Stimulated activated CD8-positive, alpha-beta memory T cell treated with anti-CD3 and anti-CD28 coated beads, Interleukin-4, amount 100 ng/mL, for 24 hours (primary cell): Measurements from ENCODE around the gene DCBLD1.
"Not testable (repeated sequence)": the region's sequence is repeated elsewhere in the genome, so short reads cannot be mapped to it uniquely, and the experiment has no call there.

Experiments used
- DNase-seq: peaks from one replicate; pipeline ENCODE4 v3.0.0-alpha.2; 2020; ENCODE audit warnings: low read depth

The DCBLD1 gene

DNA sequence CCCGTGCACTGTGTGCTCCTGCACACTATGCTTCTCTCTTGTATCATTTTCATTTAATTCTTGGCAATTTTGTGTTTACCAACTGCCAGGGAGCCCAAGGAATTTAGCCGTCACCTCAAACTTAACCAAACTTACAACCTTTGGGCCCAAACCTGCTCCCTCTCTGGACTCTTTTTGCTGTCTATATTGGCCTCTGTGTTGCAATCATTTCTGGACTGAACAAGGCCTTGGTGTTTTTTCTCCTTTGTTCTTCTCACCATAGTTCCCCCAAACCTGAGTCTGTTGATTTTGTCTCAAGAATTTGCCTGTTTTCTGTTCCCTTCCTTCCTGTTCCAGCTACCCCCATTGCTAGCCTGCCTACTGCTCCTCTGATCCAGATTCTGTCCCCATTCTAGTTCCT is 19.2 kb downstream of the DCBLD1 start:
- DNase-seq: no peak

DNA sequence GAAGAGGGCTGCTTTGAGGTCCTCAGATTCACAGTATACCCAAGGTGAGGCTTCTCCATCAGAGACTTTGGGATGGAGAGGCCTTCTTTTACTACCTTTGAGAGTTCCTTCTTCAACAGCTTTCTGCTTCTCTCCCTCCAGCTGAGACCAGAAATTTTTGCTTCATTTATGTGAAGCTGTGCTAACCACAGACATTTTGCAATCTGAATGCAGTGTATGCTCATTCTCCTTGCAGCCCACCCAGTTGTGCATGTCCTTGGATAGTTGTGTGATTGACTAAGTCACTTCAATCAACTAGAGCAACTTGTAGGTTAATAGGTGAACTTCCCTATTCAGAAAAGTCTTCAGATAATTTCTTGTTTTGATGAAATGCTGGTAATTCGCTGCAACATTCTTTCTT is 20.1 kb downstream of the DCBLD1 start:
- DNase-seq: no peak

DNA sequence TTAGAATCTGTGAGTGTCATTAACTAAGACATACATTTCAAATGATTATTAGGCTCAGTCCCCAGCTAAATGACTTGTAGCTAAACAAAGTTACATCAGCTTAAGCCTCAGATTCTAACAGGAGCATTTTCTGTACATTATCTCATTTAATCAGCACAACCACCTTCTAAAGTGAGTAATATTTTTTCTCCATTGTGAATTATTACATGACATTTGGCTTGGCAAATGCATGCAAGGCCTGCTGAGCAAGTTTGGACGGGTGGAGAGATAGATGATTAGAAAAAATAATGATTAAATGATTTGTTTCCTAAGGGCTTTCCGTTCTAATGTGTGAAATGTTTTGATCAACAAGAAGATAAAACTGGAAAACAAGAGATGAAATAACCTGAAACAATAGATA is 20.7 kb downstream of the DCBLD1 start:
- DNase-seq: no peak

DNA sequence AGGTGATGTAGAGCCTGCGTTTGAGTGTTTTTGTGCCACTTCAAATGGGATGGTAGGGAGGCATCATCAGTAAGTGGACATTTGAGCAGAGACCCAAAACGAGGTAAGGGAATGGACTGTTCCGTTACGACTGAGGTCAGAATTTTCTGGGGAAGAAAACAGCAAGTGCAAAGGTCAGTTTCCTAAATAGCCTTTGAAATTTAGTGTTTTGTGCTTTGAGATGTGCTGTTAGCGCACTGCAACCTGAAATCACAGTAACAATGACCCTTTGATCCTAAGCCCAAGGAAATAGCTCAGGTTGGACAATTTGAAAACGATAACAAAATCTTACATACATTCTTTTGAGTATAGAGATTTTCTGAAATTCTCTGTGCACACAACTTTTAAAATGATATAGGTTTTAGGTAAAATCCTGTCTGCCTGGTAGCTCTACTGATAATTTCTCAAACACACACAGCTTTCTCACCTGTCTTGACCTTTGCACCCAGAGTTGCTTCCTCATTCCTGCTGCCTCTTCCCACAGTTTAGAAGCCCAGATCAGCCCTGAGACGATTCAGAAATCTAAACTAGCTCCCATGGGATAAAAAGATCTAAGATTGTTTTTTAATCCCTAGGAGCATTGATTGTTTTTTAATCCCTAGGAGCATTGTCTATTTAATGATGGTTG is 22.1 kb downstream of the DCBLD1 start:
- no peak for DNase-seq

DNA sequence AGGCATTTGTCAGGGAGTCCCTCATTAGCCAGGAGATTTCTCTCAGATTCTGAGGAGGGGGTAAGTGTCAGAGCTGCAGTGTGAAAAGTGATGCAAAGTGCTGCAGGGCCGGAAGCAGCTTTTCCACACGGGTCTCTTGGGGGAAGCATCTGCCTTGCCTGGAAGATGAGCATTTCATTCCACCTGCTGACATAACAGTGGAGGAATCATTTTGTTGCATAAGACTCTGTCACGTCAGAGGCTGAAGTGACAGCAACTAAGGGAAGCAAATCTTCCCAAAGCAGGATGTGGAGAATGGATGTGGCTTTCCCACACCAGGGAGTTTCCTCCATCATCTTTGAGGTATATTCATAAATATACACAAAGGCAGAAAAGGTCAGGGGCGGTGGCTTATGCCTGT is 22.8 kb downstream of the DCBLD1 start:
- DNase-seq: no peak

DNA sequence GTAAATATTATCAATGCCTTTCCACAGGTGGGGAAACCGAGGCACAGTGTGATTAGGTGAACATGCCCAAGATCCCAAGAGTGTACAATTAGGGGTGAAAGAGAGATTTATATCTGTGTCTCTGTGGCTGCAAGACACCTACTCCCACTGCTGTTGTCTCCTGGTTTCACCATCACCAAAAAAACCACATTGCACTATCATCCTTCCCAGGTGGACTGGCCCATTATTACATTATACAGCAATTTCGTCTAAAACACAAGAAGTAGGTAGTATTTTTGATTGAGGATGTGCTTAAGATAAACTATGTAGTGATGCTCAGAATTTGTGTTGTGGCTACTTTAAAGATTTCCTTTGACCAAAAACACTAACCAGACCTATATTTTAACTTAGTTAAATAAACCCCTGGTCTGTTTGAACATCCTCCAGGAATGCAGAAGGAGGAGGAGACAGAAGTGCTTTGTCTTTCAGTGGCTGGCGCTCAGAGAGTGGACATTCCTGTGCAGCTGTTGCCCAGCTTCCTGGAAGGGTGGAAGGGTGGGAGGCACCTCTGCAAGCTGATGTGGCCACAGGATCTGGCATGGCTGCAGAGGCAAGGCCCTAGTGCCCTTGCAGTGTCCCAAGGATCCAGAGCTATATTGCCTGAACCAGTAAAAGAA is 23.8 kb downstream of the DCBLD1 start:
- DNase-seq: no peak

DNA sequence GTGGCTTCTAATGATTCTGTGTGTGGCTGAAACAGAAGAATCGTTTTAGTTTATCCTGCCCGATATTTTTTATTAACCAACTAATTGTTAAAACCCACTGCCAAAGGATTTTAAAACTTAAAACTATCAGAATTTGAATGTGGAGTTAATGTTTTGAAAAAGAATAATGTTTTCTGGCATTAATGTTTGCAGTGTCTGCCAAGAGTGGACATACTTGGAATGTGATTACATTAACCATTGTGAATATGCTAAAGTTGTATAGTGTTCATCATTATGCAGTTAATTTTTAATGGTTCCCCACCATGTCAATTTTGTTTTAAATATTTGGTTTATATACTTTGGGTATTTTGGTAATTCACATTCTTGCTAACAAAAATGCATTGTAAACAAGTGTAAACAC is 24.4 kb downstream of the DCBLD1 start:
- DNase-seq: no peak

DNA sequence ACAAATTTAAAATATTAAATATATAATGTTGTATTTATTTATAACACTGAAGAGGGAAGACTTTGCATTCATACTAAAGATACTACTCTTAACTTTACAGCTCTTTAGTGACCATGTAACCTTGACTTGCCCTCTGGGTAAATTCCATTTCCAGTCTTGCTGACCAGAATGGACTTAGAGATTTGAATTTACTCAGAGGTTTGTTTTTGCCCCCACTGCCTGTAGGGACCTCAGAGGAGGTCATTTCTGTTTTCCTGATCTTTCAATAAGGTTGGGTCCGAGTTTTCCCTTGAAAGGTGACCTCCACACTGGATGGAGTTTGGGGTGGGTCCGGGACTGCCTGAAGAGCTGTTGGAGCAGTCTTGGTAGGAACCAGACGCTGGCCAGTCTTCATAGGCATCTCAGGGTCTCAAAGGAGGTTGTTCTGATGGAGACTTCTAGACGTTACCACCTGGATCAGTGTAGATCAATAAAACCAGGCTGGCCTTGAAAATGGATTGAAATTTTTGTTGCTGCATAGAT is 26.0 kb downstream of the DCBLD1 start:
- no peak for DNase-seq

DNA sequence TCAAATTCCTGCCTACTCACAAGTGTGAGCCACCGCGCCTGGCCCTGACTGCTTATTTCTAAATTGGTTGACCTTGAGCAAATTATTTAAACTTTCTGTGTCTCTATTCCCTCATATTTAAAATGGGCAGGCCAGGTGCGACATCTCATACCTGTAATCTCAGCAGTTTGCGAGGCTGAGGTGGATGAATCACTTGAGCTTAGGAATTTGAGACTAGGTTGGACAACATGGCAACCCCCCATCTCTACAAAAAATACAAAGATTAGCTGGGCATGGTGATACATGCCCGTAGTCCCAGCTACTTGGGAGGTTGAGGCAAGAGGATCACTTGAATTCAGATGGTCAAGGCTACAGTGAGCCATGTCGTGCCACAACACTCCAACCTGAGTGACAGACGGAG is 26.5 kb downstream of the DCBLD1 start:
- no peak for DNase-seq

DNA sequence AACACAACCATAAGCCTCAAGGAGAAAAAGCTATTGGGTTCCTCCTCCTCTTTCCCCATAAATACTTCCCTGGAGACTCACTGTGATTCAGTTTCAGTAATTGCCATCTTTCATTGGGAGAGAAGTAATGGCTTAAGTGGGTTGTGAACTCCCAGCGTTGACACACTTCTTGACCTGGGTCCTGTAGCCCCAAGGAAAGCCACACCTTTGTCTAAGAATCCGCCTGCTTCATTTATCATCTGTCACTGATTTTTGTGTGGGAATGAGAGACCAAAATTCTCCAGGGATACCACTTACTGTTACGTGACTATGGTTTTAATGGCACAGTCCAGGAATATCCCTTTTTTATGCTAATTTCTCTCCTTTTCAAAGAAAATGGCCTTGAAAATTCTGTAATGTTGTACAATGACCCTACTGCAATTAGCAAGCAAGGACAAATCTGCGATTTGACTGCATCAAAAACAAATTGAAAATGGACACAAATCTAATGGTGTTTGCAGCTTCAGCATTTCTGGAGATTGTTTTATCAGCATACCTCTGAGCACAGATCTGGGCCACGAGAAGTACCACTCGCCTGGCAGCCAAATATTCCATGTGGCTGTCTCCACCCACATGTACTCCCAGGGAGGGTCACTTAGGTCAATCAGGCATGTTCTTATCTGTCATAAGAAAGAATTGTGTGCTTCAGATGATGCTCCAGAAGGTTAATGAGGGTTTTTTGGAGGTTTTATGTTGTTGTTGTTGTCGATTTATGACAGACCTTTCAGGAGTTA is 29.8 kb downstream of the DCBLD1 start:
- DNase-seq: no peak

DNA sequence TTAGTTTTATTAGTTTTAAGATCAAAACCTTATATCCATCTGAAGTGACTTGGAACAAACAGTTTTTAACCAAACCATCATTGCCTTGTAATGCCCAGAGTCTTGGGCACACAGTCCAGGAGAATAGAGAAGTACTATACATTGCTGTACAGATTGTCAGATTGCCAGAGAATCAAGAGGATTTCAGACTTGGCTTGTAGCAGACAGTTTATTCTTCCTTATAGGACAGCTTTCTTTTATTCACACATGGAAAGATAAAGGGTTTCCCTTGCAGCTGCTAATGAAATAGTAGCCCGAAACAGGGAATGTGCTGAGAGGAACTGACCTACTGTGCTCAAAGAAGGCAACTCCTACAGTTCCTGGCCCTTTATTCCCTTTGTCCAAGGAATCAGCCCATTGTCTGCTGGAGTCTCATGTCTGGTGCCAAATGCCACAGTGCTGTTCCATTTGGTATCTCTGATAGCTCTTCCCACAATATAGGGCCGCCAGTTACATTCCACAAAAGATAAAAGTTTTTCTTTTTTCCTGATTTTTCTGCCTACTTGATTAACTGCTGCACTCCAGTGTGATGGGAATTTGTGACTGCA is 30.6 kb downstream of the DCBLD1 start:
- DNase-seq: no peak

DNA sequence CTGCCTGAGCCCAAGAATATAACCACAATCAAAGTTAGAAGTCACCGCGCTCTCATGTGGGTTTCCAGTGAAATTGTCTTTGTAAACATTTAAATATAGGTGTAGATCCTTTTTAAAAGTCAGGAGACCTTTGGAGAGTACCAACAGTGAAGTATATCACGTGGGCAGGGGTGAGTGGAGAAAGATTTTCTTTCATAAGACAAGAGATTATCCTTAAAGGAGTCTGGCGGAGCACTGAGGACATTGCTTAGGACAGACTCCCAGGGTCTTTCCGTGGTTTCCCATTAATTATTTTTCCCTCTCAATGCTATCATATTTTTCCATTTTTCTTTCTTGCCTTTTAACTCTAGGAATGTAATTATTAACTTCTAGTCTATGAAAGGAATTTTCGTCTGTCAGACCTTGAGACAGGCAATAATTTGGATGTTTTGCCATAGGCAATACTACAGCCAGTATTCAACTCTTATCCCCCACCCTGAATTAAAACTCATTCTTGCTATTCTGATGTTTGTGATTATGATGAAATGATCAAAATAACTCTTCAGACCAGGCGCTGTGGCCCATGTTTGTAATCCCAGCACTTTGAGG is 31.4 kb downstream of the DCBLD1 start:
- DNase-seq: no peak

DNA sequence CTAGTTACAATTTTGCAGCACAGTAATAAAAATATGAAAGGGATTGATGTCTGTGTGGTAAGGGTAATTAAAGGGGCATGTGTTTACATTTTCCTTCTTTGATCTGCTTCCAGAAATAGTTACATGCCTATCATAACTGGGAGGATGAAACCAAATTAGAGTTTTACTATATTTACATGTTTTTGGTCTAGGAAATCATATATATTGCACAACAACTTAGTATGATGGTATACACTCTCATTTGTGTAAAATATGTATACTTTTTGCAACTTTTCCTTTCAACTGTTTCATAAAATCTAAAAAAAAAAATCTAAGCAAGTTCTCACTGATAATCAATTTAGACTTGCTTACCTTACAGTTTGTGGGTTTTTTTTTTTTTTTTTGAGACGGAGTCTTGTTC is 32.2 kb downstream of the DCBLD1 start:
- DNase-seq: no peak

DNA sequence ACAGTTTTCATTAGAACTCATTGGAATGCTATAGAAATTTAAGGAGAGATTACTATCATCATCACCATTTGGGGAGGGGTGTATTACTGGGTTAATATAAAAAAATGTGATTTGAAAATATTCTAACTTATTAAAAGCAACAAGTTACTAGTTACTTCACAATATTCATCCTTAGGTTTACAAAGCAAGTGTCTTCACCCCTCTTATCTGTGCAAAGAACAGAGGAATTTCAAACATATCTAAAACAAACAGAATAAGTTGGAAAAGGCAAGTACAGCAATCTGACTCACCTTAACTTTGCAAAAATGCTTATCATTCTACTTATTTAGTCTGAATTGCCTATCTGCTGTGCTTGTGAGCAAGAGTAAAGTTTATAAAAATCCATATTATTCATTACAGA is 32.9 kb downstream of the DCBLD1 start:
- DNase-seq: no peak

DNA sequence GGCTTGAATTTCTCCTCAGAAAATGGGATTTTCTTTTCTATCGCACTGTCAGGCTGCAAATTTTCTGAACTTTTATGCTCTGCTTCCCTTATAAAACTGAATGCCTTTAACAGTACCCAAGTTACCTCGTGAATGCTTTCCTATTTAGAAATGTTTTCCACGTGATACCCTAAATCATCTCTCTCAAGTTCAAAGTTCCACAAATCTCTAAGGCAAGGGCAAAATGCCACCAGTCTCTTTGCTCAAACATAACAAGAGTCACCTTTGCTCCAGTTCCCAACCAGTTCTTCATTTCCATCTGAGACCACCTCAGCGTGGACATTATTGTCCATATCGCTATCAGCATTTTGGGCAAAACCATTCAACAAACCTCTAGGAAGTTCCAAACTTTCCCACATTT is 35.5 kb downstream of the DCBLD1 start:
- DNase-seq: not testable (repeated sequence)

DNA sequence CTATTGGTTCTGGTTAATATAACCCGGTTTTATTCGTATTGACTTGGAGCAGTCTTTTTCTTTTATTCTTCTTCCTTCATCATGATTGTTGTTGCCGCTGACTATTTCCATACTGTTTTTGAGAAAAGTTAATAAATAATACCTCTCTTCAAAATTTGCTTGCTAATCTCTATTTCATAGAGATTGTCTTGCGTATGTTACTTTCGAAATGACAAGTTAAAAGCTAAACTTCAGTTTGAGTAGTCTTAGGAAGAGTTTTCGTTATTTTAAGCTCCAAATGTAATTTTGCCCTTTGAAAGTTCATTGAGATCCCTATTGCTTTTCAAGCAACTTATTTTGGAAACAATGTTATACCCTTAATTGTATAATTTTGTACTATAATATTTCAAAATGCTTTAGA is 36.4 kb downstream of the DCBLD1 start:
- no peak for DNase-seq

DNA sequence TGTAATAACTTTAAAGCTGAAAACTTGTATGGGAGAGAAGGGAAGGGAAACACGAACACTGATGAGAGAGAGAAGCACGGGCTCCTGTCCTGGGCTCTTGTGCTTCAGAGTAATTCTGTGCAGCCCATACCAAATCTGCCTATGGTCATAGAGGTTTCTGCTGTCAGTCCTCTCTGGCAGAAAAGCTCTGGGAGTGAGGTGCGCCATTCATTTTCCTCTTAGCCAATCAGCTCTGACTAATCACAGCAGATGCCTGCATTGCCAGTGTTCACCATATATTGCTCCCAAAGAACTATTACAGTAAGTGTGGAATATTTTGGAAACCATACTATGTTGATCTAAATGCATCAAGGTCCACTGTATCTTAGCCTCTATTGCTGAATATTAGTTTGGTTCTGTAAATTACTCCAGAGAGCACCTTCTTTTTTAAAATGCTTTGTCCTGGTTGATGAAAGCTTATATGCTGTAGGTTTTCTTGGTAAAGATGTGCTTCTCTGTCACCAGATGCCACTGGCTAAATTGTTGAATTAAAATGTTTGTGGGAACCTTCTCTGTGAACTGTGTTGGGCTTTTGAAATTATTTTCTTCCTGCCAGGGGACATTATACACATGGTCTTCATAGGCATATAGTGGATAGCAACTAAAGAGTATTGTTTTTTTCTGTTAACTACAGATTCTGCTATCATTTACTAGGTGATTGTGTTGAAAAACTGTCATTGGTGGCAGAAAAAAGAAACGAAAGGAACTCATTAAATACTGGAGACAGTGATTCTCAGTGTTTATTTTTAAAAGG is 38.3 kb downstream of the DCBLD1 start:
- no peak for DNase-seq

DNA sequence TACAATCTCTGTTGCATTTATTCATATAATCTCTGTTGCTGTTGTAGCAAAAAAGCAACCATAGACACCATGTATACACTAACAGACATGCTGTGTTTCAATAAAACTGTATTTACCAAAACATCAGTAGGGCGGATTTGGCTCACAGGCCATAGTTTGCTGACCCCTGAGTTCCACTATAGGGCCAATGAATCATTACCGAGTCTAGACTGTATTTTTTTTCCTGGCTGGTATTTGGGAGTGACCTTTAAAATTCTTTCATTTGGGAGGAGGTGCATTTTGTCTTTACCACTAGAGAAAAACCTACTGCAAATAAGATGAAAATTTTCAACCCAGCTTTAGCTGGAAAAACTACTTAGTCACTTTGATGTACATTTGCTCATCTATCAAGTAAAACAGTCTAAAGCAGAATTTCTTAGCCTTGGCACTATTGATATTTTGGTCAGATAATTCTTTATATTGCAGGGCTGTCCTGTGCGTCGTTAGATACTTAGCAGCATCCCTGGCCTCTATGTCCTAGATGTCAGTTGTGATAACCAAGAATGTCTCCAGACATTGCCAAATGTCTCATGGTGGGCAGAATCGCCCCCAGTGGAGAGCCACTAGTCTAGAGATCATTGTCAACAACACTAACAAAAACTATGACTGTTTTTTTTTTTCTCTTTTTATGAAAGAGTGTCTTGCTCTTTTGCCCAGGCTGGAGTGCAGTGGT is 39.5 kb downstream of the DCBLD1 start:
- no peak for DNase-seq

DNA sequence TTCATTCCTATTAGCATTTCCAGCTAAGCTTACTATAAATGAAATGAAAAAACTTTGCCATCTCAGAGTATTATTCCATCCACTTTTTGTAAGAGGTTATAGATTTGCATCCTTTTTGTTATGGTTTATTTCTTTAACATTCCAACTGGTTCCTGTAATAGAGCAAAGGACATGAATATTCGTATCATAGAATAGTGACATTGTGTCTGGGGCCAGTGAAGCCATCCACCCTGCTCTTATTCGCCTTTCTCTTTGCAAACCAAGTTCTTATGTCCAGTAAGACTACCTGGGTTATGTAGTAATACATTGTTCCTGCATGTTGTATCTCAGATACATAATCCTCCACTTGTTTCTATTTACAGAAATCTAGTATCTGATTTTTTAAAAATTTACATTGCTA is 43.1 kb downstream of the DCBLD1 start:
- no peak for DNase-seq

DNA sequence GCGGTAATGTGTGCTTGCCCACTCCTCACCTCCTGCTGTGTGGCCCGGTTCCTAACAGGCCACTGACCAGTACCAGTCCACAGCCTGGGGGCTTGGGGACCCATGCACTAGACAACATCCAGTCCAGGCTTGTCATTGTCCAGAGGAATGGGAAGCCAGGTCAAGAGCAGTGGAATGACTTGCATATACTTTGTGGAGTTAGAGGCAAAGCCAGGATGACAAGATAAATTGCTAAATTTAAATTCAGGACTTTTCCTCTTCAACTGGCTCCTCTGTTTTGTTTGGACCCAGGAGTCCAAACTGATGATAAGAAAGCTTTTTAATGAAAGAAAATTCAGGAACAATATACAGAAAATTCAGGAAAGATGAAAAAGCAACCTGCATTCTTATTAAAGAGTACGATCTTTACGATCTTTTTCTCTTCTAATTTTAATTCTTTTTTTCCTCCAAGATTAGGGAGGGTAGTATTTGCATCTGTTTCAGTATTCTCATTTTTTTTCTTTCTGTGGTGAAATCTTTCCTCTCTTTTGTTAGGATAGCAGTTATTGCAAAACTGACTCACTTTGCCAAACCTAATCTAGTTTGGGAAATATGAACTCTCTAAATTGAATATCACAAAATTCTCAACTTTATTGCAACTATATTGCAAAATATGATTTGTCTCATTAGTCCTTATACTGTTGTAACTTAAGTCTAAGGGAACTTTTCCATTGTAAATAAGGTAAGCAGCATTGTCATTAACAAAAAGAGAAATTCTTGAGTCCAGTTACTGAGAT is 48.2 kb downstream of the DCBLD1 start:
- DNase-seq: no peak
